GM23248 (cell line): ENCODE results near the gene PDGFD. TPM values are rescaled to one million over a fixed set of nuclear protein-coding genes. Genes with fewer than 3 reads are reported as not detected.

Experiments used
- DNase-seq: peaks from one replicate; pipeline ENCODE4 v3.0.0-alpha.2; 2015
- H2AFZ ChIP-seq: fragments of 200-600 bp; sonication (generic); 2 replicates; pipeline ENCODE4 v1.6.1; 2016; ENCODE audit warnings: antibody characterized with exemption
- H3F3A ChIP-seq: fragments of 200-600 bp; sonication (generic); 2 replicates; pipeline ENCODE4 v1.6.1; 2016; ENCODE audit warnings: mild to moderate bottlenecking, antibody characterized with exemption, mixed run types; ENCODE audit not compliant: insufficient read depth
- H3K27ac ChIP-seq: fragments of 200-600 bp; sonication (generic); 2 replicates; pipeline ENCODE4 v1.5.1; 2016; ENCODE audit warnings: mild to moderate bottlenecking
- H3K27me3 ChIP-seq: fragments of 200-600 bp; sonication (generic); replicated peaks from 2 replicates; pipeline ENCODE4 v1.6.1; 2016; ENCODE audit warnings: mild to moderate bottlenecking; ENCODE audit not compliant: insufficient read depth
- H3K36me3 ChIP-seq: fragments of 200-600 bp; sonication (generic); 2 replicates; pipeline ENCODE4 v1.6.1; 2016; ENCODE audit warnings: low read depth, mild to moderate bottlenecking
- H3K4me1 ChIP-seq: fragments of 200-600 bp; sonication (generic); 2 replicates; pipeline ENCODE4 v1.6.1; 2016; ENCODE audit warnings: mild to moderate bottlenecking; ENCODE audit not compliant: insufficient read depth
- H3K4me2 ChIP-seq: fragments of 200-600 bp; sonication (generic); one replicate; pipeline ENCODE4 v1.6.1; 2016; ENCODE audit warnings: mild to moderate bottlenecking; ENCODE audit not compliant: unreplicated experiment
- H3K4me3 ChIP-seq: fragments of 200-600 bp; sonication (generic); 2 replicates; pipeline ENCODE4 v1.5.1; 2016; ENCODE audit warnings: mild to moderate bottlenecking
- H3K79me2 ChIP-seq: fragments of 200-600 bp; sonication (generic); 2 replicates; pipeline ENCODE4 v1.6.1; 2016; ENCODE audit warnings: mild to moderate bottlenecking; ENCODE audit not compliant: insufficient read depth
- H3K9ac ChIP-seq: fragments of 200-600 bp; sonication (generic); 2 replicates; pipeline ENCODE4 v1.6.1; 2016; ENCODE audit warnings: mild to moderate bottlenecking
- H3K9me2 ChIP-seq: fragments of 200-600 bp; sonication (generic); 2 replicates; pipeline ENCODE4 v1.6.1; 2016; ENCODE audit warnings: mixed run types, mild to moderate bottlenecking, moderate library complexity; ENCODE audit not compliant: insufficient read depth
- H3K9me3 ChIP-seq: fragments of 200-600 bp; sonication (generic); one replicate; pipeline ENCODE4 v1.6.1; 2017; ENCODE audit warnings: low read depth
- H4K20me1 ChIP-seq: fragments of 200-600 bp; sonication (generic); 2 replicates; pipeline ENCODE4 v1.6.0; 2016; ENCODE audit not compliant: insufficient read depth
- EZH2 ChIP-seq: fragments of 200-600 bp; sonication (generic); IDR thresholded peaks from 2 replicates; pipeline ENCODE4 v1.6.1; 2018; ENCODE audit warnings: antibody characterized with exemption, mild to moderate bottlenecking; ENCODE audit not compliant: insufficient read depth, poor library complexity, severe bottlenecking
- EZH2phosphoT487 ChIP-seq: fragments of 200-600 bp; sonication (generic); IDR thresholded peaks from 2 replicates; pipeline ENCODE4 v1.6.1; 2018; ENCODE audit warnings: antibody characterized with exemption, moderate library complexity, mild to moderate bottlenecking, low read depth; ENCODE audit not compliant: insufficient read depth
- WGBS, 2 experiments: methylation state at CpG; one replicate each; pipeline ENCODE4 v1.1.6; 2015 to 2017; ENCODE audit warnings: low lambda C conversion rate in 2 of 2, low coverage in 1 of 2; ENCODE audit errors: missing lambda C conversion rate in 2 of 2; 5-methylcytosine and 5-hydroxymethylcytosine counted together
- in situ Hi-C: fragments of 300-500 bp; cut with MboI; formaldehyde crosslinking; loops from 2 replicates; pipeline ENCODE4 v1.15.0; 2020
- polyA plus RNA-seq: library from polyadenylated mRNA; unstranded; fragments of >200 nt; fragmentation: Nextera tagmentation; extraction: Ambion mirVana; gene quantifications from 2 replicates; pipeline ENCODE4 v1.2.1, GENCODE V29; 2016
- total RNA-seq: library from RNA; depleted of rRNA; stranded (reverse); fragments of >200 nt; shearing (Covaris generic); gene quantifications from 2 replicates; pipeline ENCODE4 v1.2.3, GENCODE V29; 2014

Gene PDGFD
- total and polyA plus RNA-seq, 2 experiments from 2014 or later: 0.81 to 1.3 TPM

DNA sequence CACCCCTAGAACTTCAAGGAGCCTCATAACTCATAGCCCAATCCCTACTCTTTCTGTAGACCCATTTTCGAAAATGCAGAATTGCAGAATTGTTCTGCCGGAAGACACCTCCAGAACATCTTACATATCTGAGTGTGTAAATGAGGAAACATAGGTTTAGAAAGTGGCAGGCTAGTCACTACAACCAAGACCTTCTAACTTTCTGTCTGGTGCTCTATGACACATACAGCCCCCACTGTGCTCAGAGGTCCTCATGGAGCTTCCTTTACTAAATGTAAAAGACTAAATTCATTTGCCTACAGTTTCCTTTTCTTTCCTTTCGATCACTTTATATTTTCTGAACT is 259.7 kb downstream of the PDGFD start:
- Histone ChIP-seq H3K4me2 (no peak overlapping the region), H3K79me2 (no peaks in the 10 kb centered on the region), H3K9me3 (no peaks in the 10 kb centered on the region), H3K4me1 (peaks cover 11% of the 10 kb centered on the region), H3K27me3 (no peaks in the 10 kb centered on the region), H3K36me3 (no peaks in the 10 kb centered on the region), H3K9me2 (no peaks in the 10 kb centered on the region), H3K9ac (no peak overlapping the region), H3K27ac (no peak overlapping the region), H4K20me1 (no peaks in the 10 kb centered on the region), H3K4me3 (no peak overlapping the region), H3F3A (peaks cover 6% of the 10 kb centered on the region; the same call in 1 of the 2 replicates), H2AFZ (no peak overlapping the region)
- no peak for DNase-seq
- WGBS, 2 experiments: 84 to 87% methylated on average over 3 of the region's 3 CpGs
- TF ChIP-seq EZH2phosphoT487 (no peak), EZH2 (no peak)
- in situ Hi-C loops: no loop called here

- Histone ChIP-seq H4K20me1 (no peaks in the 10 kb centered on the region), H3K4me2 (no peak overlapping the region), H3K4me1 (peaks cover 11% of the 10 kb centered on the region), H3K9me2 (no peaks in the 10 kb centered on the region), H3K79me2 (no peaks in the 10 kb centered on the region), H3K9ac (no peak overlapping the region), H3K4me3 (no peak overlapping the region), H2AFZ (no peak overlapping the region), H3K27me3 (no peaks in the 10 kb centered on the region), H3K27ac (no peak overlapping the region), H3F3A (peaks cover 6% of the 10 kb centered on the region; the same call in 1 of the 2 replicates), H3K36me3 (no peaks in the 10 kb centered on the region), H3K9me3 (no peaks in the 10 kb centered on the region)
- 80 to 83% methylated on average over 2 of the region's 2 CpGs for WGBS, 2 experiments
- no peak for DNase-seq
- in situ Hi-C loops: no loop called here
- TF ChIP-seq EZH2 (no peak), EZH2phosphoT487 (no peak)
These were observed 260.2 kb downstream of the PDGFD start for GRCh38 chr11:103903621-103904323.

- Histone ChIP-seq H3K9ac (no peak overlapping the region), H3K4me2 (no peak overlapping the region), H3K9me2 (no peaks in the 10 kb centered on the region), H3K27me3 (no peaks in the 10 kb centered on the region), H3K79me2 (no peaks in the 10 kb centered on the region), H3F3A (peaks cover 2% of the 10 kb centered on the region; the same call in 1 of the 2 replicates), H2AFZ (no peak overlapping the region), H3K27ac (no peak overlapping the region), H3K9me3 (no peaks in the 10 kb centered on the region), H3K4me3 (no peak overlapping the region), H3K4me1 (peaks cover 5% of the 10 kb centered on the region), H4K20me1 (no peaks in the 10 kb centered on the region), H3K36me3 (no peaks in the 10 kb centered on the region)
- in situ Hi-C loops: no loop called here
- no peak for DNase-seq
- TF ChIP-seq EZH2: no peak
- TF ChIP-seq EZH2phosphoT487: no peak
- 44 to 63% methylated on average over 1 of the region's 1 CpG for WGBS, 2 experiments
These were observed 261.0 kb downstream of the PDGFD start for GRCh38 chr11:103902994-103903393.

- Histone ChIP-seq H3F3A (peaks cover 6% of the 10 kb centered on the region; the same call in 1 of the 2 replicates), H3K9me2 (no peaks in the 10 kb centered on the region), H3K4me2 (no peak overlapping the region), H3K36me3 (no peaks in the 10 kb centered on the region), H3K4me3 (no peak overlapping the region), H2AFZ (no peak overlapping the region), H3K27ac (no peak overlapping the region), H3K4me1 (peaks cover 11% of the 10 kb centered on the region), H3K9ac (no peak overlapping the region), H3K27me3 (no peaks in the 10 kb centered on the region), H4K20me1 (no peaks in the 10 kb centered on the region), H3K9me3 (no peaks in the 10 kb centered on the region), H3K79me2 (no peaks in the 10 kb centered on the region)
- in situ Hi-C loops: no loop called here
- DNase-seq: no peak
- TF ChIP-seq EZH2 (no peak), EZH2phosphoT487 (no peak)
- WGBS, 2 experiments: 54 to 81% methylated on average over 1 of the region's 1 CpG
These were observed 262.3 kb downstream of the PDGFD start for GRCh38 chr11:103901656-103902055.
